Karpas-422 (cell line): Measurements from ENCODE around the gene MORC4. TPM values are rescaled to one million over a fixed set of nuclear protein-coding genes. Genes with fewer than 3 reads are reported as not detected.

ENCODE experiments used
- DNase-seq: peaks from one replicate; pipeline ENCODE4 v3.0.0-alpha.2; 2015
- H2AFZ ChIP-seq: fragments of 200-600 bp; sonication (generic); 2 replicates; pipeline ENCODE4 v1.6.1; 2014; ENCODE audit warnings: antibody characterized with exemption, low read length, mixed read lengths
- H3K27ac ChIP-seq: fragments of 200-600 bp; sonication (generic); 2 replicates; pipeline ENCODE4 v1.5.1; 2014; ENCODE audit warnings: mild to moderate bottlenecking, low read length, moderate library complexity
- H3K27me3 ChIP-seq: fragments of 200-600 bp; sonication (generic); 2 replicates; pipeline ENCODE4 v1.6.1; 2014; ENCODE audit warnings: low read length, mixed read lengths
- H3K36me3 ChIP-seq: fragments of 200-600 bp; sonication (generic); 2 replicates; pipeline ENCODE4 v1.6.1; 2014; ENCODE audit warnings: low read length, mixed read lengths; ENCODE audit not compliant: insufficient read depth
- H3K4me1 ChIP-seq: fragments of 200-600 bp; sonication (generic); 2 replicates; pipeline ENCODE4 v1.6.1; 2014; ENCODE audit warnings: mild to moderate bottlenecking, low read length, mixed read lengths
- H3K4me2 ChIP-seq: fragments of 200-600 bp; sonication (generic); 2 replicates; pipeline ENCODE4 v1.6.1; 2014; ENCODE audit warnings: low read length, low read depth, mild to moderate bottlenecking; ENCODE audit not compliant: poor library complexity, severe bottlenecking
- H3K4me3 ChIP-seq: fragments of 200-600 bp; sonication (generic); 2 replicates; pipeline ENCODE4 v1.5.1; 2014; ENCODE audit warnings: mild to moderate bottlenecking, antibody characterized with exemption, low read length, mixed read lengths
- H3K79me2 ChIP-seq: fragments of 200-600 bp; sonication (generic); 2 replicates; pipeline ENCODE4 v1.6.1; 2014; ENCODE audit warnings: mild to moderate bottlenecking, low read length, mixed read lengths
- H3K9ac ChIP-seq: fragments of 200-600 bp; sonication (generic); 2 replicates; pipeline ENCODE4 v1.6.0; 2014; ENCODE audit warnings: low read length
- H3K9me2 ChIP-seq: fragments of 200-600 bp; sonication (generic), shearing (Covaris generic); replicated peaks from 2 replicates; pipeline ENCODE4 v1.6.0; 2014; ENCODE audit warnings: mild to moderate bottlenecking, low read length, moderate library complexity; ENCODE audit not compliant: insufficient read depth
- H3K9me3 ChIP-seq: fragments of 300-700, 200-600 bp; sonication (generic); 2 replicates; pipeline ENCODE4 v1.6.1; 2014; ENCODE audit warnings: low read length, mixed read lengths
- H4K20me1 ChIP-seq: fragments of 200-600 bp; sonication (generic); 2 replicates; pipeline ENCODE4 v1.6.1; 2014; ENCODE audit warnings: mild to moderate bottlenecking, antibody characterized with exemption, low read length, low read depth; ENCODE audit not compliant: insufficient read depth
- total RNA-seq: library from RNA; depleted of rRNA; stranded (reverse); fragments of >200 nt; shearing (Covaris generic); gene quantifications from 2 replicates; pipeline ENCODE4 v1.2.3, GENCODE V29; 2014; ENCODE audit warnings: low replicate concordance

MORC4 gene
- total RNA-seq, 1 experiment from 2014 or later, result 11.5 TPM

GRCh38 chrX:106951230-106951629 is 48.8 kb downstream of the MORC4 start:
- Histone ChIP-seq H3K4me2 (no peak overlapping the region), H3K27me3 (no peaks in the 10 kb centered on the region), H3K79me2 (no peaks in the 10 kb centered on the region), H4K20me1 (no peaks in the 10 kb centered on the region), H3K4me3 (no peak overlapping the region), H3K9me3 (no peaks in the 10 kb centered on the region), H3K9me2 (no peaks in the 10 kb centered on the region), H3K27ac (no peak overlapping the region), H3K9ac (no peak overlapping the region), H2AFZ (no peak overlapping the region), H3K36me3 (peaks cover 3% of the 10 kb centered on the region; the same call in 1 of the 2 replicates), H3K4me1 (peaks cover 5% of the 10 kb centered on the region)
- no peak for DNase-seq

- Histone ChIP-seq H3K79me2 (no peaks in the 10 kb centered on the region), H3K9me2 (no peaks in the 10 kb centered on the region), H2AFZ (no peak overlapping the region), H3K4me1 (peaks cover 5% of the 10 kb centered on the region), H3K27me3 (no peaks in the 10 kb centered on the region), H3K36me3 (peaks cover 3% of the 10 kb centered on the region; the same call in 1 of the 2 replicates), H3K4me2 (no peak overlapping the region), H3K9ac (no peak overlapping the region), H4K20me1 (no peaks in the 10 kb centered on the region), H3K9me3 (no peaks in the 10 kb centered on the region), H3K4me3 (no peak overlapping the region), H3K27ac (no peak overlapping the region)
- no peak for DNase-seq
Measured at GRCh38 chrX:106950381-106950780, 49.6 kb downstream of the MORC4 start.

GRCh38 chrX:106949366-106949765 is 50.6 kb downstream of the MORC4 start:
- no peak overlapping the region for H3K4me3 ChIP-seq
- no peaks in the 10 kb centered on the region for H4K20me1 ChIP-seq
- DNase-seq, result no peak
- H3K27me3 ChIP-seq, result no peaks in the 10 kb centered on the region
- no peak overlapping the region for H3K9ac ChIP-seq
- H3K9me2 ChIP-seq, result no peaks in the 10 kb centered on the region
- H3K4me1 ChIP-seq, result peaks cover 4% of the 10 kb centered on the region
- no peaks in the 10 kb centered on the region for H3K79me2 ChIP-seq
- H2AFZ ChIP-seq, result no peak overlapping the region
- no peak overlapping the region for H3K4me2 ChIP-seq
- peaks cover 3% of the 10 kb centered on the region; the same call in 1 of the 2 replicates for H3K36me3 ChIP-seq
- no peak overlapping the region for H3K27ac ChIP-seq
- H3K9me3 ChIP-seq, result no peaks in the 10 kb centered on the region

GRCh38 chrX:106948641-106949040 is 51.4 kb downstream of the MORC4 start:
- H3K4me1 ChIP-seq, result no peaks in the 10 kb centered on the region
- peaks cover 3% of the 10 kb centered on the region; the same call in 1 of the 2 replicates for H3K36me3 ChIP-seq
- no peaks in the 10 kb centered on the region for H3K79me2 ChIP-seq
- H3K4me2 ChIP-seq, result no peak overlapping the region
- no peak overlapping the region for H3K9ac ChIP-seq
- no peak overlapping the region for H3K4me3 ChIP-seq
- H3K27ac ChIP-seq, result no peak overlapping the region
- H2AFZ ChIP-seq, result no peak overlapping the region
- H3K27me3 ChIP-seq, result no peaks in the 10 kb centered on the region
- no peaks in the 10 kb centered on the region for H3K9me3 ChIP-seq
- no peaks in the 10 kb centered on the region for H3K9me2 ChIP-seq
- DNase-seq, result no peak
- H4K20me1 ChIP-seq, result no peaks in the 10 kb centered on the region

GRCh38 chrX:106946464-106946863 is 53.5 kb downstream of the MORC4 start:
- Histone ChIP-seq H3K9me2 (no peaks in the 10 kb centered on the region), H3K36me3 (no peaks in the 10 kb centered on the region), H3K4me1 (no peaks in the 10 kb centered on the region), H3K4me3 (no peak overlapping the region), H3K4me2 (no peak overlapping the region), H3K9me3 (no peaks in the 10 kb centered on the region), H3K27me3 (no peaks in the 10 kb centered on the region), H3K9ac (no peak overlapping the region), H3K79me2 (no peaks in the 10 kb centered on the region), H2AFZ (no peak overlapping the region), H3K27ac (no peak overlapping the region), H4K20me1 (no peaks in the 10 kb centered on the region)
- no peak for DNase-seq

- Histone ChIP-seq H3K9ac (no peak overlapping the region), H3K4me2 (no peak overlapping the region), H3K36me3 (no peaks in the 10 kb centered on the region), H3K4me3 (no peak overlapping the region), H3K4me1 (no peaks in the 10 kb centered on the region), H3K9me3 (no peaks in the 10 kb centered on the region), H4K20me1 (no peaks in the 10 kb centered on the region), H3K9me2 (no peaks in the 10 kb centered on the region), H3K27me3 (no peaks in the 10 kb centered on the region), H3K27ac (no peak overlapping the region), H2AFZ (no peak overlapping the region), H3K79me2 (no peaks in the 10 kb centered on the region)
- DNase-seq, result no peak
Measured at GRCh38 chrX:106940068-106940467, 59.9 kb downstream of the MORC4 start.

- Histone ChIP-seq H3K27ac (no peak overlapping the region), H3K4me3 (no peak overlapping the region), H4K20me1 (no peaks in the 10 kb centered on the region), H2AFZ (no peak overlapping the region), H3K9me2 (no peaks in the 10 kb centered on the region), H3K4me2 (no peak overlapping the region), H3K9me3 (no peaks in the 10 kb centered on the region), H3K36me3 (no peaks in the 10 kb centered on the region), H3K9ac (no peak overlapping the region), H3K27me3 (no peaks in the 10 kb centered on the region), H3K79me2 (no peaks in the 10 kb centered on the region), H3K4me1 (no peaks in the 10 kb centered on the region)
- DNase-seq, result no peak
Measured at GRCh38 chrX:106939566-106939965, 60.4 kb downstream of the MORC4 start.

GRCh38 chrX:106936246-106936645 is 63.8 kb downstream of the MORC4 start:
- H3K9ac ChIP-seq, result no peak overlapping the region
- H3K27ac ChIP-seq, result no peak overlapping the region
- no peaks in the 10 kb centered on the region for H3K27me3 ChIP-seq
- no peak overlapping the region for H2AFZ ChIP-seq
- no peaks in the 10 kb centered on the region for H3K4me1 ChIP-seq
- no peaks in the 10 kb centered on the region for H3K9me3 ChIP-seq
- DNase-seq, result no peak
- no peak overlapping the region for H3K4me3 ChIP-seq
- H3K9me2 ChIP-seq, result no peaks in the 10 kb centered on the region
- no peak overlapping the region for H3K4me2 ChIP-seq
- no peaks in the 10 kb centered on the region for H4K20me1 ChIP-seq
- no peaks in the 10 kb centered on the region for H3K36me3 ChIP-seq
- no peaks in the 10 kb centered on the region for H3K79me2 ChIP-seq

- Histone ChIP-seq H3K9me3 (no peaks in the 10 kb centered on the region), H3K36me3 (no peaks in the 10 kb centered on the region), H4K20me1 (no peaks in the 10 kb centered on the region), H3K27ac (no peak overlapping the region), H3K9me2 (no peaks in the 10 kb centered on the region), H3K27me3 (no peaks in the 10 kb centered on the region), H3K4me2 (no peak overlapping the region), H2AFZ (no peak overlapping the region), H3K9ac (no peak overlapping the region), H3K4me1 (no peaks in the 10 kb centered on the region), H3K4me3 (no peak overlapping the region), H3K79me2 (no peaks in the 10 kb centered on the region)
- DNase-seq, result no peak
Measured at GRCh38 chrX:106935175-106935574, 64.8 kb downstream of the MORC4 start.
